Nephron (organoid): ENCODE data around the gene CHID1.

ENCODE experiments used
- H3K27ac Mint-ChIP-seq, 3 experiments: 2 replicates each; pipeline ENCODE4 v1.8.0; 2020; ENCODE audit warnings: mixed read lengths in 3 of 3, mild to moderate bottlenecking in 2 of 3, moderate library complexity in 1 of 3
- H3K27me3 Mint-ChIP-seq: 2 replicates; pipeline ENCODE4 v1.8.0; 2021; ENCODE audit warnings: low read depth, mild to moderate bottlenecking, moderate library complexity, mixed read lengths
- H3K36me3 Mint-ChIP-seq: 2 replicates; pipeline ENCODE4 v1.8.0; 2020; ENCODE audit warnings: low read depth, mixed read lengths
- H3K4me1 Mint-ChIP-seq: 2 replicates; pipeline ENCODE4 v1.8.0; 2020; ENCODE audit warnings: mixed read lengths
- H3K4me3 Mint-ChIP-seq, 3 experiments: 2 replicates each; pipeline ENCODE4 v1.8.0; 2020; ENCODE audit warnings: mild to moderate bottlenecking in 3 of 3, mixed read lengths in 3 of 3, moderate library complexity in 2 of 3
- H3K9me3 Mint-ChIP-seq: 2 replicates; pipeline ENCODE4 v1.8.0; 2020; ENCODE audit warnings: mixed read lengths
- CTCF ChIP-seq, 3 experiments: fragments of 200-600 bp; sonication (generic); IDR thresholded peaks; one replicate each; pipeline ENCODE4 v1.5.0; 2021; ENCODE audit warnings: antibody characterized with exemption in 3 of 3; ENCODE audit not compliant: unreplicated experiment in 3 of 3

The CHID1 gene

GRCh38 chr11:925496-926301, 15.1 kb upstream of the CHID1 start, which contains the start of gene AP2A2:
Gene AP2A2 (plus strand): TSS chr11:925870. CDS start chr11:926022, 152 bp downstream.
- H3K4me1 Mint-ChIP-seq: peaks cover 25% of the 10 kb centered on the region
- peak within 1 kb of the TSS; percentile 93 to 98 (median 96) for H3K27ac Mint-ChIP-seq
- H3K9me3 Mint-ChIP-seq: no peaks in the 10 kb centered on the region

GRCh38 chr11:925158-925495, 14.5 kb upstream of the CHID1 start:
- H3K4me1 Mint-ChIP-seq: peaks cover 24% of the 10 kb centered on the region
- H3K9me3 Mint-ChIP-seq: no peaks in the 10 kb centered on the region
- no peak overlapping the region for H3K27ac Mint-ChIP-seq
- no peak overlapping the region for H3K4me3 Mint-ChIP-seq
- no peaks in the 10 kb centered on the region for H3K36me3 Mint-ChIP-seq
- no peak for TF ChIP-seq CTCF (IDR thresholded peaks at IDR 0.05; ENCODE audit: unreplicated experiment in 3 of 3)
- peaks cover 3% of the 10 kb centered on the region for H3K27me3 Mint-ChIP-seq

More at GRCh38 chr11:925496-926301, 15.1 kb upstream of the CHID1 start, which contains the start of gene AP2A2:
- Mint-ChIP-seq H3K27me3 (peaks cover 3% of the 10 kb centered on the region), H3K36me3 (no peaks in the 10 kb centered on the region), H3K4me3 (peak within 1 kb of the TSS; percentile 96 to 98 (median 97))
- TF ChIP-seq CTCF (IDR thresholded peaks at IDR 0.05; ENCODE audit: unreplicated experiment in 3 of 3): peak; percentile 74 to 80 (median 75)

- Mint-ChIP-seq H3K9me3 (no peaks in the 10 kb centered on the region), H3K27me3 (peaks cover 3% of the 10 kb centered on the region), H3K27ac (no peak overlapping the region), H3K4me3 (peak overlapping the region; percentile 62 to 73 (median 70)), H3K4me1 (peaks cover 24% of the 10 kb centered on the region), H3K36me3 (no peaks in the 10 kb centered on the region)
- TF ChIP-seq CTCF (IDR thresholded peaks at IDR 0.05; ENCODE audit: unreplicated experiment in 3 of 3): no peak
Observed at GRCh38 chr11:924406-925157, 14.0 kb upstream of the CHID1 start.

- H3K4me3 Mint-ChIP-seq: peak overlapping the region; percentile 62 to 76 (median 73)
- H3K4me1 Mint-ChIP-seq: peaks cover 21% of the 10 kb centered on the region
- no peak for TF ChIP-seq CTCF (IDR thresholded peaks at IDR 0.05; ENCODE audit: unreplicated experiment in 3 of 3)
- peak overlapping the region in 2 of 3 experiments; percentile 38 to 59 for H3K27ac Mint-ChIP-seq
- H3K9me3 Mint-ChIP-seq: no peaks in the 10 kb centered on the region
- no peaks in the 10 kb centered on the region for H3K36me3 Mint-ChIP-seq
- peaks cover 3% of the 10 kb centered on the region for H3K27me3 Mint-ChIP-seq
Observed at GRCh38 chr11:923691-924405, 13.2 kb upstream of the CHID1 start.

GRCh38 chr11:921921-922678, 11.5 kb upstream of the CHID1 start:
- Mint-ChIP-seq H3K27me3 (peaks cover 3% of the 10 kb centered on the region), H3K36me3 (no peaks in the 10 kb centered on the region), H3K9me3 (no peaks in the 10 kb centered on the region), H3K27ac (peak overlapping the region in 2 of 3 experiments; percentile 33 to 39), H3K4me1 (peaks cover 13% of the 10 kb centered on the region), H3K4me3 (peak overlapping the region in 2 of 3 experiments; percentile 33 to 36)
- no peak for TF ChIP-seq CTCF (IDR thresholded peaks at IDR 0.05; ENCODE audit: unreplicated experiment in 3 of 3)
